Activated CD4-positive, alpha-beta T cell treated with anti-CD3 and anti-CD28 coated beads, Interleukin-2, amount 10 ng/mL, durations not matched to agents 7 days and 5 days (primary cell): ENCODE results near the gene OR12D1. TPM values are rescaled to one million over a fixed set of nuclear protein-coding genes. Genes with fewer than 3 reads are reported as not detected.
"Not testable (repeated sequence)": the region's sequence is repeated elsewhere in the genome, so short reads cannot be mapped to it uniquely, and the experiment has no call there.

ENCODE experiments used
- CTCF ChIA-PET: fragments of 350-600 bp; sonication (Branson Sonifier 250); formaldehyde crosslinking; loops from one replicate; lab custom pipeline; 2021; ENCODE audit warnings: antibody characterized with exemption; lab: Charles Lee
- POLR2A ChIA-PET: fragments of 350-600 bp; sonication (Branson Sonifier 250); formaldehyde crosslinking; loops from one replicate; lab custom pipeline; 2021; ENCODE audit warnings: antibody characterized with exemption; lab: Charles Lee
- DNase-seq: peaks from one replicate; pipeline ENCODE4 v3.0.0-alpha.2; 2020
- H3K27ac Mint-ChIP-seq: one replicate; pipeline ENCODE4 v1.8.0; 2021; ENCODE audit warnings: mild to moderate bottlenecking, moderate library complexity, mixed read lengths
- H3K27me3 Mint-ChIP-seq: one replicate; pipeline ENCODE4 v1.8.0; 2021; ENCODE audit warnings: mixed read lengths
- H3K36me3 Mint-ChIP-seq: one replicate; pipeline ENCODE4 v1.8.0; 2021; ENCODE audit warnings: low read depth, mixed read lengths
- H3K4me1 Mint-ChIP-seq: one replicate; pipeline ENCODE4 v1.8.0; 2021; ENCODE audit warnings: mixed read lengths
- H3K4me3 Mint-ChIP-seq: one replicate; pipeline ENCODE4 v1.8.0; 2021; ENCODE audit warnings: mild to moderate bottlenecking, moderate library complexity, mixed read lengths
- H3K9me3 Mint-ChIP-seq: one replicate; pipeline ENCODE4 v1.8.0; 2021; ENCODE audit warnings: mixed read lengths
- total RNA-seq, 2 experiments: library from RNA; stranded (reverse); gene quantifications; one replicate each; pipeline ENCODE4 v1.2.3, GENCODE V29; 2021

OR12D1 gene
- total RNA-seq: not detected

DNA sequence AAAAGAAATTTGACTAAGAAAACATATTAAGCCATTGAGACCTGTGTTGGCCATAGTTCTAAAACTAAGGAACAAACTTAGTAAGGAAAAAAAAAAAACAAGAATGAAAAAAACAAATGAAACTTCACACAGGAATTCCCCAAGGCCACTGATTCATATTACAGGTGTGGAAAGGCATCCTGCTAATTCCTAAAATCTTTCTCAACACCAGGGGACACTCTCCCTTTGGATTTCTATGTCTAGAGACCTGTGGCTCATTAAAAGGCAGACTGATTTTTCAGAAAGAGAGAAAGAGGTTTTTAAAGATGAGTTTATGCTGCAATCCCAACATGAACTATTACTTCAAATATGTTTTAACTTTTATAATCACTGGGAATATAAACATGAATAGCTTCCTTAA is at the start of gene OR12D1:
Gene OR12D1, plus strand, starts transcription at position 341 of the 400 bp plus-strand sequence.
- H3K36me3 Mint-ChIP-seq: no peaks in the 10 kb centered on the region
- ChIA-PET POLR2A (no interaction called here), CTCF (no interaction called here)
- peaks cover 43% of the 10 kb centered on the region for H3K27me3 Mint-ChIP-seq
- H3K9me3 Mint-ChIP-seq: peaks cover 5% of the 10 kb centered on the region
- no peak for DNase-seq
- H3K4me1 Mint-ChIP-seq: no peaks in the 10 kb centered on the region
- H3K27ac Mint-ChIP-seq: no peak within 1 kb of the TSS
- H3K4me3 Mint-ChIP-seq: no peak within 1 kb of the TSS

GRCh38 chr6:29368765-29369164 is 46.0 kb upstream of the OR12D1 start, which contains the start of gene OR5V1:
OR5V1 (minus strand) TSS chr6:29368865; CDS start chr6:29356195, 12,670 bp downstream.
- Mint-ChIP-seq H3K4me3 (no peak within 1 kb of the TSS), H3K36me3 (no peaks in the 10 kb centered on the region), H3K27me3 (peaks cover 22% of the 10 kb centered on the region), H3K4me1 (no peaks in the 10 kb centered on the region), H3K27ac (no peak within 1 kb of the TSS), H3K9me3 (no peaks in the 10 kb centered on the region)
- CTCF ChIA-PET: no interaction called here
- no peak for DNase-seq
- POLR2A ChIA-PET: no interaction called here

GRCh38 chr6:29375191-29375590 is 39.5 kb upstream of the OR12D1 start, which contains the start of gene OR12D3:
OR12D3 (minus strand) TSS chr6:29375291; CDS start chr6:29375287, 4 bp downstream.
- CTCF ChIA-PET: no interaction called here
- POLR2A ChIA-PET: no interaction called here
- no peaks in the 10 kb centered on the region for H3K36me3 Mint-ChIP-seq
- no peak within 1 kb of the TSS for H3K4me3 Mint-ChIP-seq
- H3K9me3 Mint-ChIP-seq: no peaks in the 10 kb centered on the region
- no peak for DNase-seq
- peaks cover 22% of the 10 kb centered on the region for H3K27me3 Mint-ChIP-seq
- H3K27ac Mint-ChIP-seq: no peak within 1 kb of the TSS
- H3K4me1 Mint-ChIP-seq: no peaks in the 10 kb centered on the region

DNA sequence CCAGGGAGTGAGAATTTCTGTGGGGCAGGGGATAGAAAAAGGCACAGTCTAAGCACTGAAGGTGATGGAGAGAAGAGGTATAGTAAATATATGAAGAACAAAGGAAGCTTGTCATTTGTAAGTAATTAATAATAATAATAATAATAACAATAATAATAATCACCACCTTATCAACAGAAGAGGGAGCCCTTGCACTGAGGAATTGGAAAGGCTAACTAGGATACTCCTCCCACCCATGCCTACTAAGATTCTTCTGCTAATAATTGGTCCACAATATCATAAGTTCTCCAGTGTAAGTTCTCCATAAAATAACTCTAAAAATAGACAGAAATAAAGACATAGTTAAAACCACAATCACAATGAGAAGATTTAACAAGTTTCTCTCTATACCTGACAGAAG is 38.7 kb upstream of the OR12D1 start:
- Mint-ChIP-seq H3K4me3 (no peak overlapping the region), H3K27ac (no peak overlapping the region), H3K36me3 (no peaks in the 10 kb centered on the region), H3K9me3 (no peaks in the 10 kb centered on the region), H3K4me1 (no peaks in the 10 kb centered on the region), H3K27me3 (peaks cover 24% of the 10 kb centered on the region)
- no peak for DNase-seq
- CTCF ChIA-PET: no interaction called here
- POLR2A ChIA-PET: no interaction called here

- no peak for DNase-seq
- Mint-ChIP-seq H3K9me3 (no peaks in the 10 kb centered on the region), H3K27ac (no peak overlapping the region), H3K27me3 (peaks cover 17% of the 10 kb centered on the region), H3K4me1 (no peaks in the 10 kb centered on the region), H3K36me3 (no peaks in the 10 kb centered on the region), H3K4me3 (no peak overlapping the region)
- POLR2A ChIA-PET: no interaction called here
- CTCF ChIA-PET: no interaction called here
Observed at GRCh38 chr6:29388533-29388932, 26.2 kb upstream of the OR12D1 start.

- no peaks in the 10 kb centered on the region for H3K9me3 Mint-ChIP-seq
- CTCF ChIA-PET: no interaction called here
- no peaks in the 10 kb centered on the region for H3K4me1 Mint-ChIP-seq
- no peak within 1 kb of the TSS for H3K27ac Mint-ChIP-seq
- H3K4me3 Mint-ChIP-seq: no peak within 1 kb of the TSS
- DNase-seq: no peak
- POLR2A ChIA-PET: no interaction called here
- no peaks in the 10 kb centered on the region for H3K36me3 Mint-ChIP-seq
- H3K27me3 Mint-ChIP-seq: peaks cover 22% of the 10 kb centered on the region
Observed at GRCh38 chr6:29395331-29395730, 19.4 kb upstream of the OR12D1 start, which contains the start of gene OR12D2. OR12D2 (plus strand) TSS chr6:29395631; CDS start chr6:29396700, 1,069 bp downstream.

DNA sequence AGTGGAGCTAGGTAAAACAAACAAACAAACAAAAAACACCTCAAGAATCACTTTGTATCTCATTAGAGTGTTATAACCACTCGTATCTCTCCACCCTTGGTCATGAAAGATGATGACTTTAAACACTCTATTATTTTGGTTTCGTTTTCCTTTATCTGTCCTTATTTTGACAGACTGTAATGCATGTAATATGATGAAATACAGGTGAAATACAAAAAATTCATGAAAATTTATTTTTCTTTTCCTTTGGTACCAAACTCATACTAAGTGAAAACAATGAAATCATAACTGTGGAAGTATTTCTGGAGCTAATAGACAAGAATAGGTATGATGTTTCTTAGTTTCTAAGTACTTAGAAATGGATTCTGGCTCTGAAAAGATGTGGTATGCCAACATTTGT is 15.2 kb upstream of the OR12D1 start:
- H3K27me3 Mint-ChIP-seq: peaks cover 21% of the 10 kb centered on the region

GRCh38 chr6:29403801-29404200 is 10.9 kb upstream of the OR12D1 start:
- no peaks in the 10 kb centered on the region for H3K4me1 Mint-ChIP-seq
- no peak overlapping the region for H3K4me3 Mint-ChIP-seq
- H3K27me3 Mint-ChIP-seq: peaks cover 15% of the 10 kb centered on the region
- ChIA-PET POLR2A (no interaction called here), CTCF (no interaction called here)
- no peaks in the 10 kb centered on the region for H3K36me3 Mint-ChIP-seq
- H3K9me3 Mint-ChIP-seq: no peaks in the 10 kb centered on the region
- no peak overlapping the region for H3K27ac Mint-ChIP-seq
- no peak for DNase-seq

More for the DNA sequence above, 15.2 kb upstream of the OR12D1 start:
- no peak overlapping the region for H3K27ac Mint-ChIP-seq
- CTCF ChIA-PET: no interaction called here
- POLR2A ChIA-PET: no interaction called here
- DNase-seq: no peak
- no peaks in the 10 kb centered on the region for H3K4me1 Mint-ChIP-seq
- no peak overlapping the region for H3K4me3 Mint-ChIP-seq
- no peaks in the 10 kb centered on the region for H3K36me3 Mint-ChIP-seq
- no peaks in the 10 kb centered on the region for H3K9me3 Mint-ChIP-seq

- POLR2A ChIA-PET: no interaction called here
- H3K27me3 Mint-ChIP-seq: peaks cover 34% of the 10 kb centered on the region
- no peaks in the 10 kb centered on the region for H3K4me1 Mint-ChIP-seq
- H3K36me3 Mint-ChIP-seq: no peaks in the 10 kb centered on the region
- H3K9me3 Mint-ChIP-seq: no peaks in the 10 kb centered on the region
- H3K27ac Mint-ChIP-seq: no peak overlapping the region
- DNase-seq: no peak
- no peak overlapping the region for H3K4me3 Mint-ChIP-seq
- CTCF ChIA-PET: no interaction called here
Observed at GRCh38 chr6:29419516-29419915, 4.8 kb downstream of the OR12D1 start.

- no peak overlapping the region for H3K27ac Mint-ChIP-seq
- peaks cover 24% of the 10 kb centered on the region for H3K27me3 Mint-ChIP-seq
- no peaks in the 10 kb centered on the region for H3K36me3 Mint-ChIP-seq
- no peak for DNase-seq
- POLR2A ChIA-PET: no interaction called here
- CTCF ChIA-PET: no interaction called here
- no peaks in the 10 kb centered on the region for H3K4me1 Mint-ChIP-seq
- H3K9me3 Mint-ChIP-seq: no peaks in the 10 kb centered on the region
- no peak overlapping the region for H3K4me3 Mint-ChIP-seq
Observed at GRCh38 chr6:29424168-29424567, 9.4 kb downstream of the OR12D1 start.

DNA sequence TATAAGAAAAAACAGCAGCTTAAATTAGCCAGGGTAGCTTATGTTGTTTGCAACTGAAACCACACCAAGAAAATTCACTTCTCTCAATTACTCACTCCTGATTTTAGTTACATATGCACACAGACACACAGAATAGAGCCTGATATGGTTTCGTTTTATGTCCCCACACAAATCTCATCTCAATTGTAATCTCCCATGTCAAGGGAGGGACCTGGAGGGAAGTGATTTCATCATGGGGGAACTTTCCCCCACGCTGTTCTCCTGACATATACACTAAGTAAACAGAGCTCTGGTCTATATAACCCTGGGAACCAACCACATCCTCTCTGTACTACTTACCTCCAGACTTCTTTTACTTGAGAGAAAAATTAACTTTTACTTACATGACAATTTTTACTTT is 9.8 kb downstream of the OR12D1 start:
- Mint-ChIP-seq H3K27me3 (peaks cover 28% of the 10 kb centered on the region), H3K9me3 (no peaks in the 10 kb centered on the region), H3K27ac (no peak overlapping the region), H3K4me3 (no peak overlapping the region), H3K4me1 (no peaks in the 10 kb centered on the region), H3K36me3 (no peaks in the 10 kb centered on the region)
- ChIA-PET POLR2A (no interaction called here), CTCF (no interaction called here)
- no peak for DNase-seq

DNA sequence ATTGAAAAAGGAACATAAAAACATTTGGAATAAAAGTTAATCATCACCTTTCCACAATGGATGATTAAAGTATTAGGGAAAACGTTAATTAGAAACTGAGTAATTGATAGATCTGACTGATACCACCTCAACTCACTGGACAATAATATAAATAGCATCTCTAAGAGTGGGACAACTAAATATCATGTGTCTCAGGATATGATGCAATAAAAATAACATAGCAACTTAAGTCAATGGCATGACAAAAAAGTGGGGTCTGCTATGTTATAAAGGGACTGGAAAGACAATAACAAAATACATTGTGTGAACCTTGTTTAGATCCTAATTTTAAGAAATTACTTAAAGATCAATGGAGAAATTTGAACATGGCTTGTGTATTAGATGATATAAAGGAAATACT is 10.3 kb downstream of the OR12D1 start:
- Mint-ChIP-seq H3K27me3 (peaks cover 28% of the 10 kb centered on the region), H3K4me3 (no peak overlapping the region), H3K9me3 (no peaks in the 10 kb centered on the region), H3K36me3 (no peaks in the 10 kb centered on the region), H3K27ac (no peak overlapping the region), H3K4me1 (no peaks in the 10 kb centered on the region)
- ChIA-PET POLR2A (no interaction called here), CTCF (no interaction called here)
- no peak for DNase-seq

DNA sequence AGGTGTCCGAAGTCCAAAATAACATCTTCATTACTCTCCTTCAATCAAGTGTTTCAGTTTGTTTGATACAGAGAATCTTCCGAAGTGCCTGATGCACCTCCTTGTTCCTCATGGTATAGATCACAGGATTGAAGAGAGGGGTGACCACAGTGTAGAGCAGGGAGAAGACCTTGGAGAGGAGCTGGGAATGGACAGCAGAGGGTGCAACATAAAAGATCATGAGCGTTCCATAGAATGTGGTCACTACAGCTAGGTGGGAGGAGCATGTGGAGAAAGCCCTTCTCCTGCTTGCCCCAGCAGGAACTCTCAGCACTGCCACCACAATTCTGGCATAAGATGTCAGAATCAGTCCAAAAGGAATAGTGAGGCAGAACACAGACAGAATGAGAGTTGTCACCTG is 11.9 kb downstream of the OR12D1 start:
- CTCF ChIA-PET: no interaction called here
- POLR2A ChIA-PET: no interaction called here
- DNase-seq: no peak
- no peaks in the 10 kb centered on the region for H3K9me3 Mint-ChIP-seq
- H3K4me3 Mint-ChIP-seq: no peak overlapping the region
- peaks cover 29% of the 10 kb centered on the region for H3K27me3 Mint-ChIP-seq
- no peaks in the 10 kb centered on the region for H3K4me1 Mint-ChIP-seq
- no peak overlapping the region for H3K27ac Mint-ChIP-seq
- no peaks in the 10 kb centered on the region for H3K36me3 Mint-ChIP-seq

- POLR2A ChIA-PET, DNase-seq, H3K9me3 Mint-ChIP-seq, CTCF ChIA-PET, H3K4me3 Mint-ChIP-seq, H3K27ac Mint-ChIP-seq, H3K36me3 Mint-ChIP-seq, H3K4me1 Mint-ChIP-seq: not testable (repeated sequence)
- peaks cover 34% of the 10 kb centered on the region for H3K27me3 Mint-ChIP-seq
Observed at GRCh38 chr6:29436730-29437129, 22.0 kb downstream of the OR12D1 start.
